H9 (cell line): Measurements from ENCODE around the gene HTD2. TPM values are rescaled to one million over a fixed set of nuclear protein-coding genes. Genes with fewer than 3 reads are reported as not detected.

Experiments
- DNase-seq: peaks from one replicate; pipeline ENCODE4 v3.0.0-alpha.2; 2017
- H2AFZ ChIP-seq: one replicate; pipeline ENCODE4 v1.6.1; 2013; ENCODE audit warnings: mild to moderate bottlenecking, low read length, control low read depth, moderate library complexity
- H2AK5ac ChIP-seq: 2 replicates; pipeline ENCODE4 v1.6.1; 2013; ENCODE audit warnings: low read length, control low read depth, mixed read lengths; ENCODE audit not compliant: insufficient read length
- H2BK120ac ChIP-seq: one replicate; pipeline ENCODE4 v1.6.1; 2013; ENCODE audit warnings: low read depth, mild to moderate bottlenecking, low read length, control low read depth, inconsistent platforms; ENCODE audit not compliant: poor library complexity, severe bottlenecking
- H2BK12ac ChIP-seq: 2 replicates; pipeline ENCODE4 v1.6.1; 2013; ENCODE audit warnings: low read length, control low read depth, mixed read lengths, low read depth; ENCODE audit not compliant: insufficient read length
- H2BK15ac ChIP-seq: 2 replicates; pipeline ENCODE4 v1.6.1; 2013; ENCODE audit warnings: low read depth, low read length, control low read depth
- H2BK20ac ChIP-seq: one replicate; pipeline ENCODE4 v1.6.1; 2013; ENCODE audit warnings: low read depth, mild to moderate bottlenecking, low read length, control low read depth, inconsistent platforms; ENCODE audit not compliant: poor library complexity, severe bottlenecking
- H2BK5ac ChIP-seq: 2 replicates; pipeline ENCODE4 v1.6.1; 2013; ENCODE audit warnings: low read length, control low read depth, mixed read lengths; ENCODE audit not compliant: insufficient read length
- H3K14ac ChIP-seq: 2 replicates; pipeline ENCODE4 v1.6.1; 2013; ENCODE audit warnings: low read length, control low read depth; ENCODE audit not compliant: insufficient read depth
- H3K18ac ChIP-seq: 2 replicates; pipeline ENCODE4 v1.6.1; 2013; ENCODE audit warnings: low read depth, mild to moderate bottlenecking, mixed read lengths, low read length, control low read depth; ENCODE audit not compliant: insufficient read length
- H3K23ac ChIP-seq: 2 replicates; pipeline ENCODE4 v1.6.1; 2013; ENCODE audit warnings: low read length, control low read depth, mixed read lengths, low read depth; ENCODE audit not compliant: insufficient read length
- H3K23me2 ChIP-seq: 2 replicates; pipeline ENCODE4 v1.6.1; 2013; ENCODE audit warnings: low read depth, mild to moderate bottlenecking, mixed read lengths, low read length, control low read depth; ENCODE audit not compliant: insufficient read length, poor library complexity, severe bottlenecking
- H3K27ac ChIP-seq: 2 replicates; pipeline ENCODE4 v1.5.1; 2013; ENCODE audit warnings: low read length, control low read depth, mixed read lengths, low read depth; ENCODE audit not compliant: insufficient read length
- H3K27me3 ChIP-seq: 2 replicates; pipeline ENCODE4 v1.6.1; 2013; ENCODE audit warnings: low read length, control low read depth, inconsistent platforms; ENCODE audit not compliant: insufficient read depth
- H3K4ac ChIP-seq: 2 replicates; pipeline ENCODE4 v1.6.1; 2013; ENCODE audit warnings: low read depth, mild to moderate bottlenecking, control low read depth, inconsistent platforms, low read length, moderate library complexity
- H3K4me1 ChIP-seq: 2 replicates; pipeline ENCODE4 v1.6.1; 2013; ENCODE audit warnings: low read length, control low read depth, inconsistent platforms; ENCODE audit not compliant: insufficient read depth
- H3K4me2 ChIP-seq: 2 replicates; pipeline ENCODE4 v1.6.1; 2013; ENCODE audit warnings: low read length, control low read depth, mixed read lengths; ENCODE audit not compliant: insufficient read length, insufficient read depth
- H3K56ac ChIP-seq: 2 replicates; pipeline ENCODE4 v1.6.1; 2013; ENCODE audit warnings: low read depth, mild to moderate bottlenecking, mixed read lengths, low read length, control low read depth; ENCODE audit not compliant: insufficient read length
- H3K79me1 ChIP-seq: 2 replicates; pipeline ENCODE4 v1.6.1; 2013; ENCODE audit warnings: low read depth, mild to moderate bottlenecking, moderate library complexity, low read length, control low read depth, inconsistent platforms; ENCODE audit not compliant: insufficient read depth, poor library complexity, severe bottlenecking
- H3K79me2 ChIP-seq: 2 replicates; pipeline ENCODE4 v1.6.1; 2013; ENCODE audit warnings: low read length, control low read depth, inconsistent platforms; ENCODE audit not compliant: insufficient read depth
- H3K9ac ChIP-seq: 2 replicates; pipeline ENCODE4 v1.6.1; 2013; ENCODE audit warnings: low read length, control low read depth, mixed read lengths; ENCODE audit not compliant: insufficient read length; ENCODE audit errors: extremely low read depth
- H3K9me3 ChIP-seq: one replicate; pipeline ENCODE4 v1.6.1; 2013; ENCODE audit warnings: low read depth, low read length, inconsistent platforms; ENCODE audit not compliant: control insufficient read depth
- H3T11ph ChIP-seq: one replicate; pipeline ENCODE4 v1.6.1; 2013; ENCODE audit warnings: mild to moderate bottlenecking, low read length, control low read depth, inconsistent platforms
- H4K20me1 ChIP-seq: one replicate; pipeline ENCODE4 v1.6.1; 2013; ENCODE audit not compliant: control insufficient read depth, insufficient read length, insufficient read depth
- H4K5ac ChIP-seq: 2 replicates; pipeline ENCODE4 v1.6.1; 2013; ENCODE audit warnings: low read depth, mild to moderate bottlenecking, mixed read lengths, low read length, control low read depth; ENCODE audit not compliant: insufficient read length
- H4K8ac ChIP-seq: replicated peaks from 2 replicates; pipeline ENCODE4 v1.6.1; 2013; ENCODE audit warnings: low read length, control low read depth, mixed read lengths, low read depth; ENCODE audit not compliant: insufficient read length
- H4K91ac ChIP-seq: 2 replicates; pipeline ENCODE4 v1.6.1; 2013; ENCODE audit warnings: low read depth, mild to moderate bottlenecking, moderate library complexity, mixed read lengths, low read length, control low read depth; ENCODE audit not compliant: insufficient read length
- H3K27ac Mint-ChIP-seq, 3 experiments: 2 replicates in 2 of 3; 3 replicates in 1 of 3; pipeline ENCODE4 v1.8.0; 2020 to 2021; ENCODE audit warnings: mixed read lengths in 3 of 3, mild to moderate bottlenecking in 1 of 3, moderate library complexity in 1 of 3
- H3K27me3 Mint-ChIP-seq: 2 replicates; pipeline ENCODE4 v1.8.0; 2021; ENCODE audit warnings: low read depth, mild to moderate bottlenecking, moderate library complexity, mixed read lengths
- H3K36me3 Mint-ChIP-seq, 3 experiments: 2 replicates in 2 of 3; 3 replicates in 1 of 3; pipeline ENCODE4 v1.8.0; 2020 to 2021; ENCODE audit warnings: low read depth in 3 of 3, mixed read lengths in 3 of 3; ENCODE audit not compliant: insufficient read depth in 1 of 3
- H3K4me1 Mint-ChIP-seq, 2 experiments: 2 replicates each; pipeline ENCODE4 v1.8.0; 2020; ENCODE audit warnings: mixed read lengths in 2 of 2
- H3K4me3 Mint-ChIP-seq, 2 experiments: 2 replicates in 1 of 2; 3 replicates in 1 of 2; pipeline ENCODE4 v1.8.0; 2020 to 2021; ENCODE audit warnings: mild to moderate bottlenecking in 2 of 2, mixed read lengths in 2 of 2, moderate library complexity in 1 of 2
- H3K9me3 Mint-ChIP-seq, 2 experiments: 2 replicates in 1 of 2; 3 replicates in 1 of 2; pipeline ENCODE4 v1.8.0; 2020; ENCODE audit warnings: mild to moderate bottlenecking in 2 of 2, mixed read lengths in 2 of 2, moderate library complexity in 1 of 2
- WGBS: extraction: QIAGEN DNeasy Blood & Tissue Kit; methylation state at CpG from one replicate; pipeline ENCODE4 v1.1.7; 2013; ENCODE audit warnings: missing lambda C conversion rate, low lambda C conversion rate, mixed read lengths; ENCODE audit not compliant: insufficient read length; ENCODE audit errors: extremely low coverage; 5-methylcytosine and 5-hydroxymethylcytosine counted together
- total RNA-seq: library from RNA; stranded (reverse); gene quantifications from 2 replicates; pipeline ENCODE4 v1.2.1, GENCODE V29; 2021
- TF ChIP-seq, protein P1 (sequence below): fragments of 200-600 bp; sonication (generic); conservative IDR thresholded peaks from 3 replicates; pipeline ENCODE4 v1.8.0; 2021; ENCODE audit warnings: antibody characterized with exemption, mild to moderate bottlenecking

HTD2 gene
- total RNA-seq, 1 experiment from 2014 or later, result 13.4 TPM

DNA sequence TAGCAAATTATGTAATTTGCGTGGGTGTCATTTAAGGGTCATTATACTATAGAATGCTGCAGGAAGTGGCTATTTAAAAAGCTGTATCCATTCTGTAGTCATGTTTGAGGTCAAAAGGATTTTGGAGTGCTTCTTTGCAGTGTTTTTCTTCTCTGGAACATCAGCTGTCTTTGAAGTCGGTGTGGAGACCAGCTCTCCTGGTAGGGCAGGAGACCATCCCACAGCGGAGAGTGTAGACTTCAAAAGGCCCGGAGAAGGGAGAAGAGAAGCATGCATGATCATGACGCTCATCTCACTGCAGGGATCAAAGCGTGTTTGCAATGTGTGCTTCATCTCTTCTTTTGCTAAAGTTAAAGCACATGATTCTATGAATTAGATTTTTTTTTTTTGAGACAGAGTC lies 46.3 kb downstream of the HTD2 start:
- Histone ChIP-seq H3K18ac (no peak overlapping the region), H3T11ph (no peak overlapping the region), H3K4me1 (no peaks in the 10 kb centered on the region), H2BK5ac (no peak overlapping the region), H3K79me1 (no peaks in the 10 kb centered on the region), H2AFZ (no peak overlapping the region), H4K20me1 (no peaks in the 10 kb centered on the region), H3K27me3 (no peaks in the 10 kb centered on the region), H3K9ac (no peak overlapping the region), H2BK15ac (no peak overlapping the region), H3K79me2 (no peaks in the 10 kb centered on the region), H3K56ac (no peak overlapping the region), H3K14ac (no peak overlapping the region), H3K23me2 (no peaks in the 10 kb centered on the region), H3K23ac (no peak overlapping the region), H2BK120ac (no peak overlapping the region), H4K91ac (no peak overlapping the region), H3K27ac (no peak overlapping the region), H3K9me3 (no peaks in the 10 kb centered on the region), H4K8ac (no peak overlapping the region), H2BK20ac (no peak overlapping the region), H2BK12ac (no peak overlapping the region), H3K4me2 (no peak overlapping the region), H3K4ac (no peak overlapping the region), H2AK5ac (no peak overlapping the region), H4K5ac (no peak overlapping the region)
- no peak overlapping the region; a peak in 1 of 7 replicates for H3K27ac Mint-ChIP-seq
- no peaks in the 10 kb centered on the region for H3K36me3 Mint-ChIP-seq
- peaks cover 8% of the 10 kb centered on the region in 2 experiments for H3K4me1 Mint-ChIP-seq
- WGBS, result no CpG with 5 or more reads among the region's 6 CpGs
- TF ChIP-seq, protein P1, sequence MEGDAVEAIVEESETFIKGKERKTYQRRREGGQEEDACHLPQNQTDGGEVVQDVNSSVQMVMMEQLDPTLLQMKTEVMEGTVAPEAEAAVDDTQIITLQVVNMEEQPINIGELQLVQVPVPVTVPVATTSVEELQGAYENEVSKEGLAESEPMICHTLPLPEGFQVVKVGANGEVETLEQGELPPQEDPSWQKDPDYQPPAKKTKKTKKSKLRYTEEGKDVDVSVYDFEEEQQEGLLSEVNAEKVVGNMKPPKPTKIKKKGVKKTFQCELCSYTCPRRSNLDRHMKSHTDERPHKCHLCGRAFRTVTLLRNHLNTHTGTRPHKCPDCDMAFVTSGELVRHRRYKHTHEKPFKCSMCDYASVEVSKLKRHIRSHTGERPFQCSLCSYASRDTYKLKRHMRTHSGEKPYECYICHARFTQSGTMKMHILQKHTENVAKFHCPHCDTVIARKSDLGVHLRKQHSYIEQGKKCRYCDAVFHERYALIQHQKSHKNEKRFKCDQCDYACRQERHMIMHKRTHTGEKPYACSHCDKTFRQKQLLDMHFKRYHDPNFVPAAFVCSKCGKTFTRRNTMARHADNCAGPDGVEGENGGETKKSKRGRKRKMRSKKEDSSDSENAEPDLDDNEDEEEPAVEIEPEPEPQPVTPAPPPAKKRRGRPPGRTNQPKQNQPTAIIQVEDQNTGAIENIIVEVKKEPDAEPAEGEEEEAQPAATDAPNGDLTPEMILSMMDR, result no peak
- H3K9me3 Mint-ChIP-seq, result no peaks in the 10 kb centered on the region
- no peak overlapping the region for H3K4me3 Mint-ChIP-seq
- DNase-seq, result no peak
- H3K27me3 Mint-ChIP-seq, result no peaks in the 10 kb centered on the region
